ENCODE measurements around the gene ATE1.

Gene ATE1

GRCh38 chr10:121796342-121796741 lies 131.5 kb downstream of the ATE1 start:
- no peak overlapping the region for H2AK5ac ChIP-seq (ENCODE audit: low read length)
- H3K36me3 ChIP-seq (ENCODE audit: control insufficient read depth in 1 of 2, insufficient read depth in 2 of 2, low read length in 2 of 2), result no peaks in the 10 kb centered on the region
- H4K91ac ChIP-seq (ENCODE audit: low read depth, low read length), result no peak overlapping the region
- H3K79me2 ChIP-seq (ENCODE audit: control insufficient read depth, insufficient read depth, low read length, poor library complexity), result no peaks in the 10 kb centered on the region
- H3K23ac ChIP-seq (ENCODE audit: low read length), result no peak overlapping the region
- WGBS (ENCODE audit: extremely low coverage, insufficient coverage, insufficient read length), result no CpG with 5 or more reads among the region's 3 CpGs
- no peak overlapping the region for H4K8ac ChIP-seq (ENCODE audit: low read depth, low read length)
- H4K12ac ChIP-seq (ENCODE audit: low read depth, low read length), result no peak overlapping the region
- no peak overlapping the region for H3K14ac ChIP-seq (ENCODE audit: low read length)
- no peak overlapping the region for H3K4me3 ChIP-seq (ENCODE audit: low read depth, low read length)
- no peaks in the 10 kb centered on the region for H3K9me3 ChIP-seq (ENCODE audit: insufficient read depth, low read depth, low read length)
- no peak overlapping the region for H3K18ac ChIP-seq (ENCODE audit: low read length)
- DNase-seq, result no peak
- H3K4ac ChIP-seq (ENCODE audit: low read depth, low read length), result no peak overlapping the region
- H3K27ac ChIP-seq (ENCODE audit: low read depth, low read length), result no peak overlapping the region
- H3K79me1 ChIP-seq (ENCODE audit: low read length), result no peaks in the 10 kb centered on the region
- H2BK120ac ChIP-seq (ENCODE audit: insufficient read depth, low read length, poor library complexity), result no peak overlapping the region
- H3K27me3 ChIP-seq (ENCODE audit: insufficient read depth, low read length), result no peaks in the 10 kb centered on the region
- no peak overlapping the region for H2AFZ ChIP-seq (ENCODE audit: insufficient read depth, low read length, poor library complexity)
- no peak overlapping the region for H3K9ac ChIP-seq (ENCODE audit: low read length)
- no peak overlapping the region for H2BK12ac ChIP-seq (ENCODE audit: low read length)
- H3K4me2 ChIP-seq (ENCODE audit: low read length), result no peak overlapping the region
- H3K4me1 ChIP-seq (ENCODE audit: control insufficient read depth in 1 of 2, insufficient read depth in 2 of 2, low read length in 2 of 2), result peaks cover 0 to 1% of the 10 kb centered on the region in 2 experiments
- no peak overlapping the region for H2BK5ac ChIP-seq (ENCODE audit: low read depth, low read length, poor library complexity)

GRCh38 chr10:121792198-121792597 lies 135.6 kb downstream of the ATE1 start:
- H2AFZ ChIP-seq (ENCODE audit: insufficient read depth, low read length, poor library complexity), result no peak overlapping the region
- WGBS (ENCODE audit: extremely low coverage, insufficient coverage, insufficient read length), result no CpG with 5 or more reads among the region's 3 CpGs
- no peak overlapping the region for H2BK5ac ChIP-seq (ENCODE audit: low read depth, low read length, poor library complexity)
- no peak overlapping the region for H3K23ac ChIP-seq (ENCODE audit: low read length)
- H3K18ac ChIP-seq (ENCODE audit: low read length), result no peak overlapping the region
- no peak overlapping the region for H3K14ac ChIP-seq (ENCODE audit: low read length)
- H3K27ac ChIP-seq (ENCODE audit: low read depth, low read length), result no peak overlapping the region
- H3K4ac ChIP-seq (ENCODE audit: low read depth, low read length), result no peak overlapping the region
- H3K79me2 ChIP-seq (ENCODE audit: control insufficient read depth, insufficient read depth, low read length, poor library complexity), result no peaks in the 10 kb centered on the region
- H3K4me1 ChIP-seq (ENCODE audit: control insufficient read depth in 1 of 2, insufficient read depth in 2 of 2, low read length in 2 of 2), result peaks cover 0 to 1% of the 10 kb centered on the region in 2 experiments
- no peak overlapping the region for H3K4me2 ChIP-seq (ENCODE audit: low read length)
- H2BK120ac ChIP-seq (ENCODE audit: insufficient read depth, low read length, poor library complexity), result no peak overlapping the region
- H3K4me3 ChIP-seq (ENCODE audit: low read depth, low read length), result no peak overlapping the region
- H4K12ac ChIP-seq (ENCODE audit: low read depth, low read length), result no peak overlapping the region
- no peak overlapping the region for H2BK12ac ChIP-seq (ENCODE audit: low read length)
- H3K36me3 ChIP-seq (ENCODE audit: control insufficient read depth in 1 of 2, insufficient read depth in 2 of 2, low read length in 2 of 2), result no peaks in the 10 kb centered on the region
- H3K9ac ChIP-seq (ENCODE audit: low read length), result no peak overlapping the region
- no peak overlapping the region for H4K8ac ChIP-seq (ENCODE audit: low read depth, low read length)
- no peaks in the 10 kb centered on the region for H3K9me3 ChIP-seq (ENCODE audit: insufficient read depth, low read depth, low read length)
- DNase-seq, result no peak
- no peaks in the 10 kb centered on the region for H3K79me1 ChIP-seq (ENCODE audit: low read length)
- H3K27me3 ChIP-seq (ENCODE audit: insufficient read depth, low read length), result no peaks in the 10 kb centered on the region
- no peak overlapping the region for H2AK5ac ChIP-seq (ENCODE audit: low read length)
- H4K91ac ChIP-seq (ENCODE audit: low read depth, low read length), result no peak overlapping the region

GRCh38 chr10:121791761-121792160 lies 136.1 kb downstream of the ATE1 start:
- Histone ChIP-seq H2AFZ (ENCODE audit: insufficient read depth, low read length, poor library complexity) (no peak overlapping the region), H4K91ac (ENCODE audit: low read depth, low read length) (no peak overlapping the region), H3K4ac (ENCODE audit: low read depth, low read length) (no peak overlapping the region), H3K4me1 (ENCODE audit: control insufficient read depth in 1 of 2, insufficient read depth in 2 of 2, low read length in 2 of 2) (peaks cover 0 to 1% of the 10 kb centered on the region in 2 experiments), H3K4me2 (ENCODE audit: low read length) (no peak overlapping the region), H3K79me1 (ENCODE audit: low read length) (no peaks in the 10 kb centered on the region), H3K79me2 (ENCODE audit: control insufficient read depth, insufficient read depth, low read length, poor library complexity) (no peaks in the 10 kb centered on the region), H2BK120ac (ENCODE audit: insufficient read depth, low read length, poor library complexity) (no peak overlapping the region), H3K4me3 (ENCODE audit: low read depth, low read length) (no peak overlapping the region), H2BK5ac (ENCODE audit: low read depth, low read length, poor library complexity) (no peak overlapping the region), H3K9ac (ENCODE audit: low read length) (no peak overlapping the region), H2AK5ac (ENCODE audit: low read length) (no peak overlapping the region), H4K12ac (ENCODE audit: low read depth, low read length) (no peak overlapping the region), H3K27me3 (ENCODE audit: insufficient read depth, low read length) (no peaks in the 10 kb centered on the region), H3K9me3 (ENCODE audit: insufficient read depth, low read depth, low read length) (no peaks in the 10 kb centered on the region), H3K23ac (ENCODE audit: low read length) (no peak overlapping the region), H3K18ac (ENCODE audit: low read length) (no peak overlapping the region), H2BK12ac (ENCODE audit: low read length) (no peak overlapping the region), H3K36me3 (ENCODE audit: control insufficient read depth in 1 of 2, insufficient read depth in 2 of 2, low read length in 2 of 2) (no peaks in the 10 kb centered on the region), H4K8ac (ENCODE audit: low read depth, low read length) (no peak overlapping the region), H3K27ac (ENCODE audit: low read depth, low read length) (no peak overlapping the region), H3K14ac (ENCODE audit: low read length) (no peak overlapping the region)
- no peak for DNase-seq
- no CpG with 5 or more reads among the region's 5 CpGs for WGBS (ENCODE audit: extremely low coverage, insufficient coverage, insufficient read length)

- Histone ChIP-seq H2AK5ac (ENCODE audit: low read length) (no peak overlapping the region), H3K23ac (ENCODE audit: low read length) (no peak overlapping the region), H2BK5ac (ENCODE audit: low read depth, low read length, poor library complexity) (no peak overlapping the region), H2AFZ (ENCODE audit: insufficient read depth, low read length, poor library complexity) (no peak overlapping the region), H2BK120ac (ENCODE audit: insufficient read depth, low read length, poor library complexity) (no peak overlapping the region), H3K27me3 (ENCODE audit: insufficient read depth, low read length) (no peaks in the 10 kb centered on the region), H3K4me3 (ENCODE audit: low read depth, low read length) (no peak overlapping the region), H3K27ac (ENCODE audit: low read depth, low read length) (no peak overlapping the region), H3K79me2 (ENCODE audit: control insufficient read depth, insufficient read depth, low read length, poor library complexity) (no peaks in the 10 kb centered on the region), H3K9me3 (ENCODE audit: insufficient read depth, low read depth, low read length) (no peaks in the 10 kb centered on the region), H3K4ac (ENCODE audit: low read depth, low read length) (no peak overlapping the region), H3K79me1 (ENCODE audit: low read length) (no peaks in the 10 kb centered on the region), H4K91ac (ENCODE audit: low read depth, low read length) (no peak overlapping the region), H2BK12ac (ENCODE audit: low read length) (no peak overlapping the region), H3K4me1 (ENCODE audit: control insufficient read depth in 1 of 2, insufficient read depth in 2 of 2, low read length in 2 of 2) (peaks cover 0 to 1% of the 10 kb centered on the region in 2 experiments), H3K18ac (ENCODE audit: low read length) (no peak overlapping the region), H3K9ac (ENCODE audit: low read length) (no peak overlapping the region), H3K36me3 (ENCODE audit: control insufficient read depth in 1 of 2, insufficient read depth in 2 of 2, low read length in 2 of 2) (no peaks in the 10 kb centered on the region), H3K14ac (ENCODE audit: low read length) (no peak overlapping the region), H3K4me2 (ENCODE audit: low read length) (no peak overlapping the region), H4K12ac (ENCODE audit: low read depth, low read length) (no peak overlapping the region), H4K8ac (ENCODE audit: low read depth, low read length) (no peak overlapping the region)
- DNase-seq, result no peak
- no CpG with 5 or more reads among the region's 3 CpGs for WGBS (ENCODE audit: extremely low coverage, insufficient coverage, insufficient read length)
Measured at GRCh38 chr10:121788717-121789116, 139.1 kb downstream of the ATE1 start.

Data from trophoblast cell (in vitro differentiated cells and primary cell).